ENCODE data around the gene HOXB8. TPM values are rescaled to one million over a fixed set of nuclear protein-coding genes. Genes with fewer than 3 reads are reported as not detected.

Gene HOXB8
- total RNA-seq, 1 donor from 2014 or later: not detected

GRCh38 chr17:48601539-48602425 is 13.3 kb downstream of the HOXB8 start:
- DNase-seq: no peak
- Mint-ChIP-seq H3K36me3 (ENCODE audit: unreplicated experiment) (no peaks in the 10 kb centered on the region), H3K4me1 (ENCODE audit: low read depth, unreplicated experiment) (no peaks in the 10 kb centered on the region), H3K27me3 (ENCODE audit: unreplicated experiment) (peaks cover 46% of the 10 kb centered on the region), H3K9me3 (ENCODE audit: unreplicated experiment) (peaks cover 18% of the 10 kb centered on the region), H3K27ac (ENCODE audit: unreplicated experiment) (no peak overlapping the region), H3K4me3 (ENCODE audit: unreplicated experiment) (no peak overlapping the region)
- no peak for TF ChIP-seq CTCF (IDR thresholded peaks at IDR 0.05; ENCODE audit: partially characterized antibody, unreplicated experiment)

GRCh38 chr17:48601207-48601538 is 13.9 kb downstream of the HOXB8 start:
- H3K4me3 Mint-ChIP-seq (ENCODE audit: unreplicated experiment): no peak overlapping the region

GRCh38 chr17:48600244-48601098 is 14.6 kb downstream of the HOXB8 start:
- Mint-ChIP-seq H3K9me3 (ENCODE audit: unreplicated experiment) (peaks cover 13% of the 10 kb centered on the region), H3K27ac (ENCODE audit: unreplicated experiment) (no peak overlapping the region), H3K36me3 (ENCODE audit: unreplicated experiment) (no peaks in the 10 kb centered on the region), H3K4me1 (ENCODE audit: low read depth, unreplicated experiment) (peaks cover 2% of the 10 kb centered on the region), H3K4me3 (ENCODE audit: unreplicated experiment) (no peak overlapping the region), H3K27me3 (ENCODE audit: unreplicated experiment) (peaks cover 48% of the 10 kb centered on the region)
- TF ChIP-seq CTCF (IDR thresholded peaks at IDR 0.05; ENCODE audit: partially characterized antibody, unreplicated experiment): no peak
- no peak for DNase-seq

More at GRCh38 chr17:48601207-48601538, 13.9 kb downstream of the HOXB8 start:
- Mint-ChIP-seq H3K27me3 (ENCODE audit: unreplicated experiment) (peaks cover 46% of the 10 kb centered on the region), H3K27ac (ENCODE audit: unreplicated experiment) (no peak overlapping the region), H3K9me3 (ENCODE audit: unreplicated experiment) (peaks cover 13% of the 10 kb centered on the region), H3K36me3 (ENCODE audit: unreplicated experiment) (no peaks in the 10 kb centered on the region), H3K4me1 (ENCODE audit: low read depth, unreplicated experiment) (peaks cover 2% of the 10 kb centered on the region)
- DNase-seq: no peak
- no peak for TF ChIP-seq CTCF (IDR thresholded peaks at IDR 0.05; ENCODE audit: partially characterized antibody, unreplicated experiment)

GRCh38 chr17:48599354-48599753 is 15.7 kb downstream of the HOXB8 start:
- DNase-seq: no peak
- peaks cover 2% of the 10 kb centered on the region for H3K4me1 Mint-ChIP-seq (ENCODE audit: low read depth, unreplicated experiment)
- no peaks in the 10 kb centered on the region for H3K36me3 Mint-ChIP-seq (ENCODE audit: unreplicated experiment)
- peaks cover 54% of the 10 kb centered on the region for H3K27me3 Mint-ChIP-seq (ENCODE audit: unreplicated experiment)
- no peak overlapping the region for H3K4me3 Mint-ChIP-seq (ENCODE audit: unreplicated experiment)
- no peak overlapping the region for H3K27ac Mint-ChIP-seq (ENCODE audit: unreplicated experiment)
- H3K9me3 Mint-ChIP-seq (ENCODE audit: unreplicated experiment): peaks cover 8% of the 10 kb centered on the region
- TF ChIP-seq CTCF (IDR thresholded peaks at IDR 0.05; ENCODE audit: partially characterized antibody, unreplicated experiment): no peak
